Measurements from ENCODE around the gene GTPBP3.

GTPBP3 gene

GRCh38 chr19:17340871-17341357 is 3.6 kb downstream of the GTPBP3 start:
- H3K4me1 ChIP-seq, result peaks cover 0 to 18% (median 14%) of the 10 kb centered on the region in 4 donors
- H3K36me3 ChIP-seq, result peaks cover 0 to 24% (median 10%) of the 10 kb centered on the region in 3 donors
- no peaks in the 10 kb centered on the region for H3K27me3 ChIP-seq
- no peak overlapping the region for H3K27ac ChIP-seq
- H3K4me3 ChIP-seq, result no peak overlapping the region
- no peak for TF ChIP-seq CTCF (IDR thresholded peaks at IDR 0.05)
- DNase-seq, result no peak
- H3K9me3 ChIP-seq, result no peaks in the 10 kb centered on the region
- intact Hi-C loops (cut with DNase I; ENCODE audit: low total_unique reads), result no loop called here

GRCh38 chr19:17341386-17341785 is 4.0 kb downstream of the GTPBP3 start:
- DNase-seq, result no peak
- intact Hi-C loops (cut with DNase I; ENCODE audit: low total_unique reads), result no loop called here
- Histone ChIP-seq H3K36me3 (peaks cover 0 to 24% (median 10%) of the 10 kb centered on the region in 3 donors), H3K9me3 (no peaks in the 10 kb centered on the region), H3K27ac (no peak overlapping the region), H3K4me1 (peaks cover 0 to 20% (median 15%) of the 10 kb centered on the region in 4 donors), H3K27me3 (no peaks in the 10 kb centered on the region), H3K4me3 (no peak overlapping the region)
- no peak for TF ChIP-seq CTCF (IDR thresholded peaks at IDR 0.05)

- TF ChIP-seq CTCF (IDR thresholded peaks at IDR 0.05), result no peak
- no peak for DNase-seq
- H3K27ac ChIP-seq, result no peak overlapping the region
- intact Hi-C loops (cut with DNase I; ENCODE audit: low total_unique reads), result no loop called here
- peaks cover 0 to 23% (median 19%) of the 10 kb centered on the region in 4 donors for H3K4me1 ChIP-seq
- H3K9me3 ChIP-seq, result no peaks in the 10 kb centered on the region
- peaks cover 0 to 24% (median 10%) of the 10 kb centered on the region in 3 donors for H3K36me3 ChIP-seq
- H3K4me3 ChIP-seq, result no peak overlapping the region
- no peaks in the 10 kb centered on the region for H3K27me3 ChIP-seq
Measured at GRCh38 chr19:17341845-17342244, 4.5 kb downstream of the GTPBP3 start.

GRCh38 chr19:17346109-17346671 is 8.8 kb downstream of the GTPBP3 start:
- no peak overlapping the region for H3K4me3 ChIP-seq

GRCh38 chr19:17347361-17347760 is 10.0 kb downstream of the GTPBP3 start:
- DNase-seq, result peak in 1 of 2 donors; percentile 73
- Histone ChIP-seq H3K4me1 (peaks cover 0 to 35% (median 31%) of the 10 kb centered on the region in 4 donors), H3K36me3 (peaks cover 0 to under 1% (median 0%) of the 10 kb centered on the region in 3 donors), H3K27me3 (peaks cover 0 to 5% of the 10 kb centered on the region in 2 donors), H3K4me3 (no peak overlapping the region), H3K27ac (peak overlapping the region; percentile 39 to 47), H3K9me3 (no peaks in the 10 kb centered on the region)
- TF ChIP-seq CTCF (IDR thresholded peaks at IDR 0.05), result no peak
- intact Hi-C loops (cut with DNase I; ENCODE audit: low total_unique reads), result no loop called here

More at GRCh38 chr19:17346109-17346671, 8.8 kb downstream of the GTPBP3 start:
- peak; percentile 63 to 76 for DNase-seq
- peaks cover 0 to 12% (median 2%) of the 10 kb centered on the region in 3 donors for H3K36me3 ChIP-seq
- peak overlapping the region in 1 of 2 donors; percentile 47 for H3K27ac ChIP-seq
- H3K27me3 ChIP-seq, result no peaks in the 10 kb centered on the region
- intact Hi-C loops (cut with DNase I; ENCODE audit: low total_unique reads), result loop anchor here (1.0 kb wide), 1 partner anchor 40 kb away; no protein-coding TSS in a partner anchor
- H3K9me3 ChIP-seq, result no peaks in the 10 kb centered on the region
- H3K4me1 ChIP-seq, result peaks cover 0 to 35% (median 31%) of the 10 kb centered on the region in 4 donors
- peak; percentile 95 to 97 for TF ChIP-seq CTCF (IDR thresholded peaks at IDR 0.05)

Data from tibial artery (tissue), 4 donors.